HK-2 (cell line): ENCODE results near the gene DDR2.

Source experiments
- DNase-seq: peaks from one replicate; pipeline ENCODE4 v3.0.0-alpha.2; 2018; ENCODE audit not compliant: unreplicated experiment

DDR2 gene

DNA sequence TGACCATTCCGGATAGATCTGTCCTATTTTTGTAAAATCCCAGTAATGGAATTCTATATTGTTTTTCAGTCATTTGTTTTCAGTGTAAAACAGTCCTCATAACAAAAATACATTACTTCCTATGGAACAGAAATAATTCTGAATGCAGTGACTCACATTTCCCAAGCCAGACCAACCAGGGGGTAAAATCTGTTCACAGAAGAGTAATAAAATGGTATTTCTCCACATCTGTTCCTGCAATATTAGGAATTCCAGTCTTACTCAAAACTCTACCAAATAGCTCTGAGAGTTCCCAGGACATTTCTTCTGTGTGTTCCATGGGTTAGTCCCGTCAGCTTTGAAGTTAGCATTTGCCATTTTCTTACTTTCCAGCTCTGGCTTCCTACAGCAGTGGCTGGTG, 2.6 kb upstream of the DDR2 start:
- DNase-seq: no peak

DNA sequence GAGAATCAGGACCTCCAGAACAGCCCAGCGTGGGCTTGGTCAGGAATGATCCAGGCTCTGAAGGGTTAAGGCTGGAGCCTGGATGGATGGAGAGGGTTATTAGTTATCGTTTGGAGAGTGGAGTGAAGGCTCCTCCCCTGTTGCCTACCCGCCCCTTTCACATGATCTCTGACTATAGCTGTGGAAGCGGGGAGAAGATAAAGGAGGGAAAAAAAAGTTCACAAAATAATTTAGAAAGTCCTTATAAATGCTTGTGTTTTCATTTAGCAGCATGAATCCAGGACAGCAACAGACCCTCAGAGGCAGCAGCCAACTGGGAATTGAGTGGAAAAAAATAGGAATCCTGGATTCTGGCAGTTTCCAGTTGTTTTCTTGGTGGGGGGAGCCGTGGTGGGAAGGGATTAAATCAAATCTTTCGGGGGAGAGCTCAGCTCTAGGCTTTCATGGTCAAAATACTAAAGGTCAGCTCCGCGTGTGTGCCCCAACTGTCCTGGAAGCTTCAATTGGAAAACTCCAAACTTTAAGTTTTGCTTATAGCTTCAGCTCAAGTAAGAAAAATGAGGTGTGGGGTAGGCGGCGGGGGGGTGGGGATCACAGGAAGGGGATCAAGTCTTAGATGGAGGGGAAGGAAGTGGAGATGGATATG, 595 bp upstream of the DDR2 start:
- no peak for DNase-seq

DNA sequence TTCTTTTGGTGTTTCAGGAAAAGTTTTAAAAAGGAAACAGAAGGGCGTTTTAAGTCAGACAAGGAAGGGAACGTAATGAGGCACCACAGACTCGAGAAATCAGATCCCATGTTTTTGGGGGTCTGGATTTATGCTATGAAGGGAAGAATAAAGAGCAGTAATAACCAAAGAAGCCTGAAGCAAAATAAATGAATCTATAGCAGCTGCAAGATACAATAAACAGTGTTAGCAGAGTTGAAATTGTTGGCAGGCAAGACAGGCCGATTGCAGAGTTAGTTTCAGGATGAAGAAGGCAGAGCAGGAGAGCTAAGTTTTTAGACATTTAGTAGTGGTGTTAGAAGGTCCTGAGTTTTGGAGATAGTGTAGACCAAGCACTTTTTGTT, 425 bp downstream of the DDR2 start:
- DNase-seq: no peak

DNA sequence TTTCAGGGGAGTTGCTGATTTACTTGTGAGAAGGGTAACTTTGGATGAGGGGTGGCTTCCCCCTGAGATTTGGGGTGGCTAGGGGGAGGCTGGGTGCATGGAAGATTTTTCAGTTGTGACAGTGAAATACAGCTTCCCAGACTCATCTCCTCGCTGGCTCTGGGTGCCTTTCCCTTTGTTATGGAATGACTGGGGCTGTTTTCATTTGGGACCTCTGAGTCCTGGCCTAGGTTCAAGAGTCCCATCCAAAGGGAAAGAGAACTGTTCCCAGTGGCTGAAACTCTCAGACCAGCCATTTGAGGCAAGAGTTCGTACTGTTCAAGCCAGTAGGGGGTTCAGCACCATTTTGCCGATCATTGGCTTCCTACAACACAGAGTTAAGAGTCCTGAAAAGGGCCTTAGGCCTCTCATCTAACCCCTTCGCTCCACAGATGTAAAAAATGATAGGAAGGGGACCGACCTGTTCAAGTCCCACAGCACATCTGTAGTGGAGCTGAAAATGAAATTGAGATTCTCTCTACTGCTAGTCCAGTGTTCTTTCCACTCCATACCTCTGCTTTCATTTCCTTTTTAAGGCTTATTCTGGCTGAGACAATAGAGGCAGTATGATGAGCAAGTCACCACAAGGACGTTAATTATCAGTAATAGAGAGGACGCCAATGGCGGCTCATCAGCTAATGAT, 958 bp downstream of the DDR2 start:
- no peak for DNase-seq

DNA sequence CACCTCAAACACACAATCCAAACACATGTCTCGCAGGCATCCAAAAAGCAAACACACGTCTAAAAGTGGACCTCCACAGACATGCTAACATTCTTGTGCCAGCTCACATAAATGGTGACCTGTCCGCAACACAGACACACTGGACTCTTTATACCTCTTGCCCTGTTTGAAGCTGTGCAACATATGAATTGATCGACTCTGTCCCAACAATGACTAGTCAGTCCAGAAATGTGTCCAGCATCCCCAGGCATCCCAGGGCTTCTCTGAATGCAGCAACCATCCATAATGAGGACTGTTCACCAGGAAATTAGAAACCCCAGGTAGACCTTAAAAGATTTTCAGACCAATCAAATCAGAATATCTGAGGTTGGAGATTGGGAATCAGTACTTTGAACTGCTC, 3.2 kb downstream of the DDR2 start:
- no peak for DNase-seq

DNA sequence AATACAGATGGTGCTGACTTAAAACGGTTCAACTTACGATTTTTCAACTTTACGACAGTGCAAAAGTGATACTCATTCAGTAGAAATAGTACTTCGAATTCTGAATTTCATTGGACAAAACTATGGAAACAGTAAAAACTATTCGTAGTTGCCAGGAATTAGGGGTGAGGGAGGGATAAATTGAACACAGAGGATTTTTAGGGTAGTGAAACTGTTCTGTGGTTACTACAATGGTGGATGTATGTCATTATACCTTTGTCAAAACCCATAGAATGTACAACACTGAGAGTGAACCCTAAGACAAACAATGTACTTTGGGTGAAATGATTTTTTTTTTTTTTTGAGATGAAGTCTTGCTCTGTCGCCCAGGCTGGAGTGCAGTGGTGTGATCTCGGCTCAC, 7.5 kb downstream of the DDR2 start:
- no peak for DNase-seq

DNA sequence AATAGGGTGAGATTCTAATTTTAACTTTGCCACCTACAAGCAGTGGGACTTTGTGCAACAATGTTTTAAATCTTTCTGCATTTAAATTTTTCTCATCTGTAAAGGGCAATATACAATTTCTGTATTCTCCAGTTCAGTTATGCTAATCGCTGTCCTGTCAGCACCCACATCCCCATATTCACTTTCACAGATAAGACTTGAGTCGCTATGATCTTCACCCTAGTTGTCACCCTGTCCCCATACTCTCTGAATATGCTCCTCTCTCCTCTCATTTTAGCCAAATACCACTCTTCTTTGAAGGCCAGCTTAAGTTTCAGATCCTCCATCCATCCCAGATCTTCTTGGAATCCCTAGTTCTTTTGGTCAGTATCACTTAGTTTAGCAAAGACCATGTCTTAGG, 8.8 kb downstream of the DDR2 start:
- no peak for DNase-seq

DNA sequence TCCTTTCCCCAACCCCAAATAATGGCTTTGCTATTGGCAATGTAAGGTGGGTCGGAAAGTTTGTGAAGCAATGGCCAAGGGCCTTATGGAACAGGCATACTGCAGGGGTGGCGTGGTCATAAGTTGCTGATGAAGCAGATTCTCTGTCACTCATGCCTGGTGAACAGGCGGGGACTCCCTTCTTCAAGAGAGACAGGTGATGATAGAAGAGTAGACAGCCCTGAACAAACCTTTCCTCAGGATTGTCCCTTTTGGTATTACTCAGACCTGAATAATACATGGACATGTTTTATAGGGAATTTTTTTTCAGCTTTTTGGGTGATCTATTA, 12.7 kb downstream of the DDR2 start:
- DNase-seq: no peak

DNA sequence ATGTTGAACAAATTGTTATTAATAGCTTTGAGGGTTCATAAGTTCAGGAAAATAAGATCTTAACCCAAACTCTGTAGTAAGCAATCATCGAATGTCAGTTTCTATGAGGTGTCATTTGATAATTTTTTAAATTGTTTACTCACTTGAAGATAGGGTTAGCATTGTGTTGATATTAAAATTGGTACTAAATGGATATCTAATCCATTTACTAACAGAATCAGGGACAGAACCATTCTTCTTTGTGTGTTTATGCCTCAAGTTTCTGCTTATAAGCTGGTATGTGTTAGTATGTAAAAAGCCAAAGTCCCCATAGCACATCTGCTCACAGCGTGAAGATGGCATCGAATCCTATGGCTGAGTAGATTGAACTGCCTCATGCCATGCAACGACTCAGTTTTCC, 13.4 kb downstream of the DDR2 start:
- DNase-seq: no peak

DNA sequence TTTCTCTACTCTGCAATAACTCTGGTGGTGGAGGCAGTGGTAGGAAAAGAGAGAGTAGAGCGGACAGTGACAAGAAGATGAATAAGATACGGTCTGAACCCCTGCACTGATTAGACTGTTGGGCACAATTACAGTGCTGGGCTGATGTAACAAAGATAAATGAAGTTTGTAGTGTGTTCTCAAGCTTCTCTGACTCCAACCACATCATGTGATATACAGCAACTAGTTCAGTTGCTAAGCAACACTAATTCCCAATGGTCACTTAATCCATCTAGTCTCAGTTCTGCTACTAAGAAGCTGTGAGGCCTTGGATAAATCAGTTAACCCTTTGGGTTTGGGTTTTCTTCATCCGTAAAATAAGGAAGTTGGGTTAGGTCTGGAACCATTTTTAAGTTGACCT, 17.3 kb downstream of the DDR2 start:
- no peak for DNase-seq

DNA sequence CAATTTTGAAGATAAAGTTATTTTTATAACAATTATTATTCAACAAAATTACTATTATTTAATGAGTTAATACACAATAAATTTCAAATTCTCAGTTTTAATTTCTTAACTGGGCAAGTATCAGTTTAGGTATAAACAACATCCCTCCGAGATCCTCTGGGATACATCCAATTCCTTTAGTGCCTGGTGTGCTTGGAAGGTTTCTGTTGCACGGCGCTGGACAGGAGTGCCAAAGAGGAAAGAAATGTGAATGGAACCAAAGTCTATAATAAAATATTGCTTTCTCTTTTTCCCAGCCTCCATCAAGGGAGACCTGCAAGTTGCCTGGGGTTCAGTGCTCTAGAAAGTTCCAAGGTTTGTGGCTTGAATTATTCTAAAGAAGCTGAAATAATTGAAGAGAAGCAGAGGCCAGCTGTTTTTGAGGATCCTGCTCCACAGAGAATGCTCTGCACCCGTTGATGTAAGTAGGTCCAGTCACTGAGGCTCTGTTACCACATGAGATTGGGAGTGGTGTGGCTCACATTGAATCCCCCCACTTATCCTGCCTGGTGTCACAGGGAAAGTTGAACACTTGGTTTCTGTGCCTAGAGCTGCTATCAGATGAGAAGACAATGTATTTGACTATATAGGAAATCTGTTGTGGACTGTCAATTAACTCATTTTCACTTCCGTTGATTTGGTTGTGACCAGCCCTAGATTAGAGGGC, 22.8 kb downstream of the DDR2 start:
- DNase-seq: no peak

DNA sequence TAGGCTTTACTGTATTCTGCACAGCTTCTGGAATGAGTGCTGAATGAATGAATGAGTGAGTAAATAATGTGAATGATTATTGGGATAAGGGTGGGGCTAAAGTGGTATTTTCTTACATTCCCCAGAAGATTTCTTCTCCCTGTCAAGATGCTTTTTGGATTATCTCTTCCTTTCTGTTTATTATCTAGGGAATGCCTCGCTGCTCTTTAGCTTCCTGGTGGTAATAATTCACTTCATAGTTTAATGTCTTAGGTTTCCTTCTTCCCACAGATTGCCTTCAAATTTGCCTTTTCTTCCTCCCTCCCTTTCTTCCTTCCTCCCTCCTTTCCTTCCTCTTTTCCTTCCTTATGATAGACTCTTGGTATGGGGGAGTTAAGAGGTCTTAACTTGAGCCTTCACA, 24.0 kb downstream of the DDR2 start:
- DNase-seq: no peak

DNA sequence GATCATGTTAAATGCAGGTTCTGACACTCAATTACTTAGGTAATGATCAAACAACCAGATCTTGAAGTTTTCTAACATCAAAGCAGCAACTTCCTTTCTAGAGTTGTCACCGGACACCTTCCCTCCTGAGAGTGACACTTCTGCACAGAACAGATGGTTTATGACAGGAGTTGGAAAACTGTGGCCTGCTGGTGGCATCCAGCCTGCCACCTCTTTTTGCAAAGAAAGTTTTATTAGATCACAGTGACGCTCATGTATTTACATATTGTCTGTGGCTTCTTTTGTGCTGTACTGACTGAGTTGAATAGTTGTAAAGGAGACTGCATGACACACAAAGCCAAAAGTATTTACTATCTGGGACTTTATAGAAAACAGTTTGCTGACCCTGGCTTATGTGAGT, 28.3 kb downstream of the DDR2 start:
- no peak for DNase-seq

DNA sequence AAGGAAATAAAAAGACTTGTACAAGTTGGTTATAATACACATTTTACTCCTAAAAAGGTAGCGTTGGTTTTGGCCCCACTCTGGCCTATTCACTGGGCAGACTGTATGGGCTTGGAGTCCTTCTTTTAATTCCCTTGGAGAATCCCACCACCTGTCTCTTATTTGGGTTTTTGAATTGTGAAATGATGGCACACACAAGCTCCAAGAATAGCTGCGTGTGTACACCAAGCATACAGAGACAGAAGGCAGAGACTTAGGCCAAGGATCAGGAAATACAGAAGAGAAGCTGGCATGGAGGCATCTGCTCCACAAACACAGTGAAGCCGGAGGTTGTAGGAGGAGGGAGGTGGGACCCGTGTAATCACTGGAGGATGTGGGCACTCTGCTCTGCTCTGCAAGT, 29.1 kb downstream of the DDR2 start:
- no peak for DNase-seq

DNA sequence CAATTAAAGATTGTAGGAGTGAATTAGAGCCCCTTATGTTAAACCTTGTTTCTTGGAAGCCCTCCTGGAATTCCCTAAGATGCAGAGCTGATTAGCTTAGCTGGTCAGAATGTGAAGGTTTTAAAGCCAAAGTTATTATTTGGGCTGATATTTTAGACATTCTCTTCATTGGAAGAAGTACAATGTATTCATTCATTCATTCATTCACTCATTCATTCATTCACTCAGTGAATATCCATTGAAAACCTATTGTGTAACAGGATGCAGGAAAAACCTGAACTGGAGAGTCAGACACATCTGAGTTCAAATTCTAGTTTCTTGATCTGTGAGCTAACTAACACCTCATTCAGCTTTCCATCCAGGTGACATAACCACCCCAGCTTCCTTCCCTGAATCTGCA, 29.7 kb downstream of the DDR2 start:
- no peak for DNase-seq

DNA sequence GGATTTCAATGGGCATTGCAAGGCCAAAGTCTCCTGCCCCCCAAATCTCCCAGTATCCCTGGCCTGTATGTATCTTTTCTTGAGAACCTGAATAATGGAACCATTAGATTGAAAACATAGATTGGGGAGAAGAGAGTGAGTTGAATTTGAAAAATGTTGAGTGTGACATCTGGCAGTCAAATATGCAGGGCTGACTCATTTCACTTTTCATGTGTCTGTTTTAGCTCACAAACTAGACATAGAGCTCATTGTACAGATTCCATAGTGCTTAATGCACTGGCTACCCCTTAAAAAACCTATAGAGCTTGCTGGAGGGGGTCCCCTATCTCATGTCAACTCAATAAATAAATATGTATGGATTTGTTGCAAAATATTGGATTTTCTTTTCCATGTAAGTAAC, 30.8 kb downstream of the DDR2 start:
- no peak for DNase-seq

DNA sequence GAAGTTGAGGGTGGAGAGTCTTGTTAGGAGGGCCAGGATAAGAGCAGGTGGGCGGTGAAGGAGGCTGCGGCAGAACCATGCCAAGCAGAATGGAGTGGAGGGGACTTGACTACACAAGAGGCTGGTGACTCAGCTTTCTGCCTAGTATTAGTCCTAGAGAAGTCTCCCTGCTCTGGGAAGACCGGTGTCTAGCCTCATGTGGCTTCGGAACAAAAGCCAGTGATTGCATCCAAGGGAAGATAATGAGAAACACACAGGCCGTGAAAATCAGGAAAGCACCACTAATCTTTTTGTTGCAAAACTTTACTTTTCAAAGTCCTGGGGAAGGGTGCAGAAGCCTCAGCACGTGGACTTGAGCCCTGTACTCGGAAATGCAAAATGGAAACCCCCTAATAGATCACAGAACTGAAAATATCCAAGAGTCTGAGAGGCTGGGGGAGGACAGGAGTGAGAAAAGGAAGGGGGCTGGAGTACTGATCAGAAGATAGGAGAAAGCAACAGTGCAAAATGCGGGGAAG, 31.4 kb downstream of the DDR2 start:
- DNase-seq: no peak

DNA sequence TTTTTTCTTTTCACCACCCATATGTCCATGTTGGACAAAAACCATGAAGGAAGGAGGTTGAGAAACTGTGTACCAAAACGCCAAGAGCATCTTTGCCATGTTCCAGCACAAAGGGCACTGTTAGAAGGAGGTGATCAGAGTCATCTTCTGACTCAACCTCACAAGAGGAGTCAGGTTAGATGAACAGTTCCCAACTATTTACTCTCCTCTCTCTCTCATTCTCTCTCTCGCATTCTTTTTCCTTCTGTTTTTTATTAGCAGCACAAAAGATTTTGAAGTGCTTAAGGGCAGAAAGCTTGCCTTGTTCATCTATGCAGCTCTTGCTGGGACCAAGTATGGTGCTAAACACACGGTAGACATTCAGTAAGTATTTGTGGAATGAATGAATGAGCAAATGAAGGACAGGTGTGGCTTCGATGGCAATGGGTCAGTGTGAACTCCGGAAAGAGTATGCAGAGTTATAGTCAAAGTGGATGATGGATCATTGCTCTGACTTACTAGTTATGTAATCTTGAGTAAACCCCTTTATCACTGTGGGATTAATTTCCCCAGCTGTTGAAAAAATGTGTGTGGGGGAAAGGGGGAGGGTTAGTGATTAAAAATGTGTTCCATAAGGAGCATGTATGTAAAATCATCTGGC, 33.9 kb downstream of the DDR2 start:
- no peak for DNase-seq

DNA sequence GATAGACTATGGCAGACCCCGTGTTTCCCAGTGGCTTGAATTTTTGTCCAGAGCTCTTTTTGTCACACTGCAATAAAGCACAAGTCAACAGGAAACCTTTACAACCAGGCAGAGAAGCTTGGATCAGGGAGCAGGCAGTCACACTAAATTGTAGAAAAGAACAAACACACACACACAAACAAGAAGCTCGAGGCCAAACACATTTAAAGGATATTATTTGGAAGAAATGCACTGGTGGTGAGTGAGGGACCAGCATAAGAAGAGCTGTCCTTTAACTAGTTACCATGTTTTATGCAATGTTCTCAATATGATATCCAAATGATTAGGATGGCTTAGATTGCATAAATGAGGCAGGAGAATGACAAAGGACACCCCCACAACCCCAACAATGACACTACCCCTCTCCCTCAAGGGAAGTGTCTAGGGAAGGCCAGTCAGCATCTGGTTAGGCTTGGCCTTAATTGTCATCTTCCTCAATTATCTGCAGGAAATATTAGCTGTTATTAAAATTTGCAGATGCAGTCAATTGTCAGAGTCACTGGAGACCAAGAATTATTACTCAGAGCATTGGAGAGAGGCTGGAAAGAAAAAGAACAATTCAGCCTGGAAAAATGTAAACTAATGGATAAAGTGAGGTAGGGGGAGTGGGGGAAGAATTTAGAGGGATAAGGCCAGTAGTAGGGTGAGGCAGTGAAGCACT, 35.3 kb downstream of the DDR2 start:
- DNase-seq: no peak

DNA sequence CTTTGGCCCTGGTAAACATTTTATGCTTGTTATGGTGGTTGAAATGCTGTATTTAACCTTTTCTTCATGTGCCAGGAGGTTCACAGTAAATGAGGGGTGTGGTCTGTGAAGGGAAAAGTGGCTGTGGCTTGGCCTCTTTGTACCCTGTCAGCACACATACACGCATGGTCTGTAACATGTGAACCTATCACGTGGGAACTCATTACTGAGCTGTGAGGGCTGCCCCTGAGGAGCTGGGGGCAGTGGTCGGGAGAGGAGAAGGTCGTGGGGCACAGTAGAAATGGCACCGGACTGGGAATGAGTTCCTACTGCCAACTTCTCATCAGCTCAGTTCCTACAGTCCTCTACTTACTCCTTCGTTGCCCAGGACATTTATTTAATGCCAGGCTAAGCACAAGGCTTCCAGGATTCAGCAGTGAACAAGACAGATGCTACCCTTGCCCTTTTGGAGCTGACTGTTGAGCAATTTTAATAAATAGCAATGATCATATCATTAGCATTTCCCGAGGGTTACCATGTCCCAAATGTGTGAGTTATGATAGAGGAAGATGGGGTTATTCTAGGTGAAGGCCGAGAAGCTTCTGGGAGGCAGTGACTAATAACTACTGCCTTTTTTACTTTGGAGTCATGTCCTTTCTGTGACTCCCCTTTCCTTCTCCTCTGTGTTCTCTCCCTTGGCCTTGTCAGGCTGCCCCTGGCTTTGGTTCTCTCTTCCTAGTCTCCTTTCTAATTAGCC, 38.8 kb downstream of the DDR2 start:
- no peak for DNase-seq

DNA sequence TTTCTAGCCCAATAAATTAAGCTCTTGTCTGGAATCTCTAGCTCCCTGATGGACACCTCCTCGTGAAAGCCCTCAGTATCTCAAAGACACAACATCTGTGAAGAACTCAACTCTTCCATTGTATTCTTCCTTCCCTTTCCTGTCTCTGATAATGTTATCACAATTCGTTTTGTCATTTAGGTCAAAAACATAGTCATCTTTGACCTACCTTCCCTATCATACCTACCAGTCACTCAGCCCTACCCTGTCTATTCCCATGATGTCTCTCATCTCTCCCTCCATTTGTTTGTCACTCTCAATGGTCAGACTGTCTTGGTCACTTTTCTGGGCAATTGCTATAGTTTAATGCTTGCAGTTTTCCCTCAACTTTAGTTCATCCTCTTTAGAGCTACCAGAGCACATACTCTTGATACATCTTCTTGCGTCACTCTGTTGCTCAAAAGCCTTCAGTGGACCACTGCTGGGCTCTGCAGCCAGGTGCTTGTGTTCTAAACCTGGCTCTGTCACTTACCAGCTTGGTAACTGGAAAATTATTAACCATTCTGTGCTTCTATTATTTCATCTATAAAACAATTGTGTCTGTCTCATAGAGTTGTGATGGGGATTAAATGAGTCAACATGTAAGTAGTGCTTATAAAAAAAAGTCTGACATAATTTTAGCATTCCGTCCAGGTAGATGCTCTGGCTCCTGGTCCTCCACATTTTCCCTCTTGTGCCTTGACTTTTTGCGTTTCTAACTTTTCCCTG, 39.6 kb downstream of the DDR2 start:
- no peak for DNase-seq
